Measurements from ENCODE around the gene ARHGEF33.

ARHGEF33 gene

GRCh38 chr2:38889575-38889974 lies at the start of gene ARHGEF33:
TSS of gene ARHGEF33 (plus strand) at chr2:38889875. CDS start at chr2:38919448, 29,573 bp downstream.
- DNase-seq = no peak

- no peak for DNase-seq
These were observed 39.6 kb upstream of the ARHGEF33 start for GRCh38 chr2:38850045-38850444.

- peak; percentile 12 for DNase-seq
These were observed 33.5 kb upstream of the ARHGEF33 start for GRCh38 chr2:38856165-38856564.

GRCh38 chr2:38862476-38862875 lies 27.2 kb upstream of the ARHGEF33 start:
- no peak for DNase-seq

- no peak for DNase-seq
These were observed 26.5 kb upstream of the ARHGEF33 start for GRCh38 chr2:38863061-38863695.

GRCh38 chr2:38866773-38867443 lies 22.8 kb upstream of the ARHGEF33 start:
- no peak for DNase-seq

GRCh38 chr2:38871432-38871831 lies 18.2 kb upstream of the ARHGEF33 start:
- no peak for DNase-seq

GRCh38 chr2:38873763-38874162 lies 15.9 kb upstream of the ARHGEF33 start:
- DNase-seq = no peak

- peak; percentile 0 for DNase-seq
These were observed 14.5 kb upstream of the ARHGEF33 start for GRCh38 chr2:38875227-38875575.

- DNase-seq = peak; percentile 78
These were observed 13.9 kb upstream of the ARHGEF33 start, which contains the start of the genes DHX57 and MORN2 for GRCh38 chr2:38875576-38876367. TSS of gene DHX57 (minus strand) at chr2:38875934. CDS start at chr2:38868405, 7,529 bp downstream. TSS of gene MORN2 (plus strand) at chr2:38875976.

GRCh38 chr2:38876407-38876806 lies 13.3 kb upstream of the ARHGEF33 start:
- DNase-seq = no peak

GRCh38 chr2:38886063-38886462 lies 3.6 kb upstream of the ARHGEF33 start:
- no peak for DNase-seq

GRCh38 chr2:38887347-38887746 lies 2.3 kb upstream of the ARHGEF33 start:
- DNase-seq = peak; percentile 1

- no peak for DNase-seq
These were observed 1.6 kb upstream of the ARHGEF33 start for GRCh38 chr2:38887902-38888554.

- DNase-seq = no peak
These were observed 630 bp upstream of the ARHGEF33 start for GRCh38 chr2:38889045-38889444.

GRCh38 chr2:38892819-38893218 lies 3.1 kb downstream of the ARHGEF33 start:
- no peak for DNase-seq

GRCh38 chr2:38898256-38898655 lies 8.6 kb downstream of the ARHGEF33 start:
- DNase-seq = no peak

GRCh38 chr2:38900726-38901125 lies 11.1 kb downstream of the ARHGEF33 start:
- DNase-seq = no peak

GRCh38 chr2:38905251-38905650 lies 15.6 kb downstream of the ARHGEF33 start:
- no peak for DNase-seq

GRCh38 chr2:38907242-38907641 lies 17.6 kb downstream of the ARHGEF33 start:
- DNase-seq = no peak

- no peak for DNase-seq
These were observed 18.3 kb downstream of the ARHGEF33 start for GRCh38 chr2:38907743-38908562.

GRCh38 chr2:38909872-38910271 lies 20.2 kb downstream of the ARHGEF33 start:
- no peak for DNase-seq
